PFSK-1 (cell line): Measurements from ENCODE around the gene DPP4.

Experiments
- FOXP2 ChIP-seq: optimal IDR thresholded peaks from 2 replicates; pipeline ENCODE3; 2011; ENCODE audit warnings: borderline replicate concordance, control low read depth, inconsistent platforms; ENCODE audit not compliant: insufficient read depth; ENCODE audit errors: extremely low read length, extremely low read depth
- POLR2AphosphoS5 ChIP-seq: IDR thresholded peaks from 2 replicates; pipeline ENCODE4 v1.6.1; 2012; ENCODE audit warnings: low read depth, mild to moderate bottlenecking, control low read depth, low read length, moderate library complexity
- REST ChIP-seq, 2 experiments: IDR thresholded peaks; 2 replicates each; pipeline versions ENCODE4 v1.6.1 to v1.8.0; 2011 to 2012; ENCODE audit warnings: low read depth in 2 of 2, low read length in 2 of 2, control low read depth in 1 of 2, inconsistent platforms in 1 of 2, mild to moderate bottlenecking in 1 of 2, moderate library complexity in 1 of 2; ENCODE audit not compliant: insufficient read depth in 1 of 2
- SIN3A ChIP-seq: IDR thresholded peaks from 2 replicates; pipeline ENCODE4 v1.6.1; 2012; ENCODE audit warnings: mild to moderate bottlenecking, low read length, moderate library complexity, borderline replicate concordance; ENCODE audit not compliant: insufficient read depth
- TAF1 ChIP-seq: IDR thresholded peaks from 2 replicates; pipeline ENCODE4 v1.6.1; 2012; ENCODE audit warnings: low read length, control low read depth, borderline replicate concordance; ENCODE audit not compliant: insufficient read depth

The DPP4 gene

GRCh38 chr2:162086904-162087303, 12.9 kb upstream of the DPP4 start:
- TF ChIP-seq POLR2AphosphoS5 (no peak), REST (IDR thresholded peaks at IDR 0.05; ENCODE audit: insufficient read depth in 1 of 2, low read depth in 2 of 2, low read length in 2 of 2) (no peak), TAF1 (no peak)

GRCh38 chr2:162085090-162085891, 11.3 kb upstream of the DPP4 start:
- TF ChIP-seq REST (IDR thresholded peaks at IDR 0.05; ENCODE audit: insufficient read depth in 1 of 2, low read depth in 2 of 2, low read length in 2 of 2) (no peak), FOXP2 (no peak), POLR2AphosphoS5 (no peak), SIN3A (no peak), TAF1 (no peak)

GRCh38 chr2:162084536-162084935, 10.5 kb upstream of the DPP4 start:
- TF ChIP-seq SIN3A = no peak
- no peak for TF ChIP-seq FOXP2
- TF ChIP-seq REST (IDR thresholded peaks at IDR 0.05; ENCODE audit: insufficient read depth in 1 of 2, low read depth in 2 of 2, low read length in 2 of 2) = no peak
- no peak for TF ChIP-seq POLR2AphosphoS5
- no peak for TF ChIP-seq TAF1

- no peak for TF ChIP-seq POLR2AphosphoS5
- no peak for TF ChIP-seq TAF1
- no peak for TF ChIP-seq REST (IDR thresholded peaks at IDR 0.05; ENCODE audit: insufficient read depth in 1 of 2, low read depth in 2 of 2, low read length in 2 of 2)
- TF ChIP-seq SIN3A = no peak
- no peak for TF ChIP-seq FOXP2
Measured at GRCh38 chr2:162082681-162083080, 8.7 kb upstream of the DPP4 start.
